A549 (cell line): ENCODE data around the gene CD3E. TPM values are rescaled to one million over a fixed set of nuclear protein-coding genes. Genes with fewer than 3 reads are reported as not detected.

Experiments
- ATAC-seq, 2 experiments: fragments of 200-7000 bp in 1 of 2; fragments of >200 bp in 1 of 2; cut with Nextera tagmentation in 1 of 2; cut with Tn5 transposase in 1 of 2; 3 replicates each; pipeline versions ENCODE4 v1.8.0 to v1.9.1; 2018 to 2020; ENCODE audit warnings: mild to moderate bottlenecking in 1 of 2, moderate library complexity in 1 of 2
- CTCF ChIA-PET: fragments of 300-600 bp; sonication (Branson Sonifier 250); formaldehyde crosslinking; extraction: SDS; loops from one replicate; lab custom pipeline; 2021; ENCODE audit warnings: antibody characterized with exemption, inconsistent platforms; lab: Yijun Ruan, JAX
- POLR2A ChIA-PET: fragments of 350-600 bp; formaldehyde crosslinking; extraction: SDS; loops from one replicate; lab custom pipeline; 2021; ENCODE audit warnings: antibody characterized with exemption, inconsistent platforms; lab: Yijun Ruan, JAX
- DNase-seq, 2 experiments: peaks; one replicate each; pipeline versions ENCODE4 v3.0.0 to v3.0.0-alpha.2; 2011 to 2016; ENCODE audit warnings: low read depth in 1 of 2, low spot score in 1 of 2
- FAIRE-seq: peaks from 2 replicates; lab custom pipeline; 2011; peaks lifted over from hg19 to GRCh38; lab: Jason Lieb, UNC
- H3K27ac ChIP-seq, 2 experiments: fragments of >200 bp; sonication (Bioruptor Twin); formaldehyde crosslinking; 3 replicates each; pipeline ENCODE4 v1.5.1; 2016 to 2017
- H3K4me1 ChIP-seq: fragments of >200 bp; sonication (Bioruptor Twin); formaldehyde crosslinking; 3 replicates; pipeline ENCODE4 v1.6.1; 2016
- H3K4me2 ChIP-seq: fragments of >200 bp; sonication (Bioruptor Twin); formaldehyde crosslinking; 3 replicates; pipeline ENCODE4 v1.6.1; 2016
- H3K4me3 ChIP-seq: fragments of >200 bp; sonication (Bioruptor Twin); formaldehyde crosslinking; 3 replicates; pipeline ENCODE4 v1.5.1; 2016
- H3K9me3 ChIP-seq: fragments of >200 bp; sonication (Bioruptor Twin); formaldehyde crosslinking; 3 replicates; pipeline ENCODE4 v1.6.1; 2016
- CBX2 ChIP-seq: fragments of 200-600 bp; sonication (generic); IDR thresholded peaks from 2 replicates; pipeline ENCODE4 v1.6.1; 2016; ENCODE audit warnings: low read depth, mild to moderate bottlenecking, borderline replicate concordance
- CBX8 ChIP-seq: fragments of 200-600 bp; sonication (generic); IDR thresholded peaks from 2 replicates; pipeline ENCODE4 v1.6.1; 2016
- CHD4 ChIP-seq: fragments of 200-600 bp; sonication (generic); IDR thresholded peaks from 2 replicates; pipeline ENCODE4 v1.6.1; 2016; ENCODE audit warnings: antibody characterized with exemption, mild to moderate bottlenecking, borderline replicate concordance
- EHF ChIP-seq: fragments of 250-450 bp; sonication (Bioruptor Pico); IDR thresholded peaks from 2 replicates; pipeline ENCODE4 v1.5.0; 2020; ENCODE audit warnings: mild to moderate bottlenecking
- ELK1 ChIP-seq: fragments of 150-350 bp; IDR thresholded peaks from 2 replicates; pipeline ENCODE4 v1.6.1; 2014; ENCODE audit warnings: low read depth, mild to moderate bottlenecking, low read length
- EP300 ChIP-seq, 2 experiments: fragments of >200 bp; sonication (Bioruptor Twin); formaldehyde crosslinking; IDR thresholded peaks; 2 replicates in 1 of 2; 3 replicates in 1 of 2; pipeline ENCODE4 v1.6.1; 2016 to 2017
- ESRRA ChIP-seq: fragments of 150-350 bp; IDR thresholded peaks from 2 replicates; pipeline ENCODE4 v1.6.1; 2014; ENCODE audit warnings: mild to moderate bottlenecking, low read length, borderline replicate concordance
- HOXA7 ChIP-seq: fragments of 250-450 bp; sonication (Bioruptor Pico); IDR thresholded peaks from 2 replicates; pipeline ENCODE4 v1.5.0; 2020; ENCODE audit warnings: mild to moderate bottlenecking, moderate library complexity
- HOXB13 ChIP-seq: fragments of 250-450 bp; sonication (Bioruptor Pico); IDR thresholded peaks from 2 replicates; pipeline ENCODE4 v1.5.0; 2020; ENCODE audit warnings: low read depth, mild to moderate bottlenecking, moderate library complexity
- JUN ChIP-seq, 2 experiments: fragments of >200 bp; sonication (Bioruptor Twin); formaldehyde crosslinking; IDR thresholded peaks; 2 replicates in 1 of 2; 3 replicates in 1 of 2; pipeline ENCODE4 v1.6.1; 2016 to 2017
- KDM5A ChIP-seq: fragments of 200-600 bp; sonication (generic); IDR thresholded peaks from 2 replicates; pipeline ENCODE4 v1.6.1; 2016; ENCODE audit warnings: antibody characterized with exemption, mild to moderate bottlenecking
- MAFK ChIP-seq: fragments of 450-650 bp; IDR thresholded peaks from 2 replicates; pipeline ENCODE4 v1.6.1; 2014; ENCODE audit not compliant: partially characterized antibody
- MYC ChIP-seq: IDR thresholded peaks from 2 replicates; pipeline ENCODE4 v1.6.1; 2012; ENCODE audit warnings: mild to moderate bottlenecking, inconsistent platforms, low read length, improper control_type of control experiment, borderline replicate concordance
- NR3C1 ChIP-seq: fragments of >200 bp; sonication (Bioruptor Twin); formaldehyde crosslinking; IDR thresholded peaks from 3 replicates; pipeline ENCODE4 v1.6.1; 2017
- POLR2A ChIP-seq: IDR thresholded peaks from 2 replicates; pipeline ENCODE4 v1.6.1; 2012; ENCODE audit warnings: mild to moderate bottlenecking, low read length
- RAD21 ChIP-seq, 2 experiments: fragments of >200 bp in 1 of 2; sonication (Bioruptor Twin) in 1 of 2; formaldehyde crosslinking in 1 of 2; IDR thresholded peaks in 1 of 2; conservative IDR thresholded peaks in 1 of 2; 2 replicates in 1 of 2; 3 replicates in 1 of 2; pipeline ENCODE4 v1.6.1; 2012 to 2018; ENCODE audit warnings: inconsistent platforms in 1 of 2
- SREBF2 ChIP-seq: fragments of 450-650 bp; IDR thresholded peaks from 2 replicates; pipeline ENCODE4 v1.6.1; 2014; ENCODE audit warnings: mild to moderate bottlenecking, moderate library complexity
- TFCP2L1 ChIP-seq: fragments of 250-450 bp; sonication (Bioruptor Pico); IDR thresholded peaks from 2 replicates; pipeline ENCODE4 v1.5.0; 2021; ENCODE audit warnings: mild to moderate bottlenecking
- ZFP36 ChIP-seq: fragments of 450-650 bp; IDR thresholded peaks from 2 replicates; pipeline ENCODE4 v1.6.1; 2014; ENCODE audit warnings: borderline replicate concordance; ENCODE audit not compliant: partially characterized antibody
- ZNF302 ChIP-seq: fragments of 250-450 bp; sonication (Bioruptor Pico); IDR thresholded peaks from 2 replicates; pipeline ENCODE4 v1.9.0; 2021; ENCODE audit warnings: inconsistent platforms, mild to moderate bottlenecking, moderate library complexity
- WGBS: methylation state at CpG from one replicate; pipeline ENCODE4 v1.1.6; 2017; ENCODE audit errors: missing lambda C conversion rate; 5-methylcytosine and 5-hydroxymethylcytosine counted together
- polyA plus RNA-seq, 4 experiments: library from polyadenylated mRNA; depleted of rRNA in 3 of 4; stranded (reverse); fragments of >200 nt; fragmentation: RNase III in 1 of 4; extraction: RNeasy Plus Mini Kit Qiagen cat#74134 plus additional on column Dnase treatment in 1 of 4; gene quantifications; 2 replicates in 3 of 4; 3 replicates in 1 of 4; pipeline ENCODE4 v1.2.3, GENCODE V29; 2011 to 2017

CD3E gene
- polyA plus RNA-seq, 2 of the 4 experiments (the other 2 are of a cell fraction), result not detected

GRCh38 chr11:118263695-118264568 lies 40.6 kb upstream of the CD3E start, which contains the start of gene MPZL2:
TSS of gene MPZL2 (minus strand) at chr11:118264297. CDS start at chr11:118264153, 144 bp downstream.
- H3K9me3 ChIP-seq, result no peaks in the 10 kb centered on the region
- 33% methylated on average over 13 of the region's 19 CpGs for WGBS
- H3K4me3 ChIP-seq, result no peak within 1 kb of the TSS
- ATAC-seq, result peak; percentile 24 to 60; a peak in 2 of 6 replicates
- H3K4me1 ChIP-seq, result no peaks in the 10 kb centered on the region
- POLR2A ChIA-PET, result no interaction called here
- DNase-seq, result no peak
- TF ChIP-seq ELK1 (no peak), POLR2A (no peak), ZFP36 (no peak), CHD4 (no peak), NR3C1 (no peak), KDM5A (no peak), MAFK (no peak), TFCP2L1 (CRISPR knock-in tag) (no peak), MYC (no peak), EHF (no peak), JUN (IDR thresholded peaks at IDR 0.05) (no peak), CBX2 (no peak), HOXB13 (CRISPR knock-in tag) (no peak)
- FAIRE-seq, result no peak
- CTCF ChIA-PET, result interaction anchor here (1.0 to 1.8 kb wide), 5 partner anchors 9 to 119 kb away, joined by 3 to 4 read pairs (median 3); partner anchors contain the start of gene MPZL3
- peak within 1 kb of the TSS; percentile 36; the same call in 1 of the 3 replicates for H3K4me2 ChIP-seq
- H3K27ac ChIP-seq, result no peak within 1 kb of the TSS

- TF ChIP-seq ESRRA, result no peak
- no peak for TF ChIP-seq POLR2A
- no peak for TF ChIP-seq HOXA7 (CRISPR knock-in tag)
- TF ChIP-seq EP300 (IDR thresholded peaks at IDR 0.05), result no peak
- no peak for TF ChIP-seq ZNF302 (CRISPR knock-in tag)
- TF ChIP-seq SREBF2, result no peak
- TF ChIP-seq ELK1, result no peak
- no peak for TF ChIP-seq RAD21 (conservative IDR thresholded peaks at IDR 0.05 in 1 of 2, IDR thresholded peaks at IDR 0.05 in 1 of 2)
- no peak for TF ChIP-seq CBX8
- 64% methylated on average over 13 of the region's 13 CpGs for WGBS
- H3K9me3 ChIP-seq, result no peaks in the 10 kb centered on the region
- H3K4me1 ChIP-seq, result no peaks in the 10 kb centered on the region
- H3K4me2 ChIP-seq, result no peak overlapping the region
- ChIA-PET POLR2A (interaction anchor here (0.9 kb wide), 1 partner anchor 136 kb away, joined by 3 read pairs; no protein-coding TSS in a partner anchor), CTCF (interaction anchor here (0.5 to 1.8 kb wide), 4 partner anchors 10 to 520 kb away, joined by 3 to 4 read pairs (median 3); partner anchors contain the start of gene MPZL3)
- H3K4me3 ChIP-seq, result no peak overlapping the region
- no peak overlapping the region for H3K27ac ChIP-seq
- DNase-seq (no peak), FAIRE-seq (no peak), ATAC-seq (no peak)
Observed at GRCh38 chr11:118264569-118265465, 39.7 kb upstream of the CD3E start.
